HEK293T (cell line): ENCODE results near the gene SEC11A.

ENCODE experiments used
- ELF4 ChIP-seq: fragments of 450-650 bp; IDR thresholded peaks from 2 replicates; pipeline ENCODE4 v1.6.1; 2017; ENCODE audit warnings: antibody characterized with exemption
- FOXA1 ChIP-seq: fragments of 450-650 bp; IDR thresholded peaks from 2 replicates; pipeline ENCODE4 v1.6.1; 2016; ENCODE audit warnings: mild to moderate bottlenecking
- ZNF384 ChIP-seq: fragments of 450-650 bp; IDR thresholded peaks from 2 replicates; pipeline ENCODE4 v1.6.1; 2016

DNA sequence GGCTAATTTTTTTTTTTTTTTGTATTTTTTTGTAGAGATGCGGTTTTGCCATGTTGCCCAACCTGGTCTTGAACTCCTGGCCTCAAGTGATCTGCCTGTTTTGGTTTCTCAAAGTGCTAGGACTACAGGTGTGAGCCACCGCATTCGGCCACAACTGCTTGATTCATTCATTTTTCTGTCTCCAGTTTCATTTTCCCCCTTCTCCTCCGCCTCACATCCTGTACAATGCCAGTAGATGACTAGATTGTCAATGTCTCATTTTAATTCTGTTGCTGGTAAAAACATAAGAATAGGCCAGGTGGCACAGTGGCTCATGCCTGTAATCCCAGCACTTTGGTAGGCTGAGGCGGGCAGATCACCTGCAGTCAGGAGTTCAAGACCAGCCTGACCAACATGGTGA, 20.4 kb upstream of the SEC11A start:
- TF ChIP-seq ZNF384, result no peak
- no peak for TF ChIP-seq FOXA1
- no peak for TF ChIP-seq ELF4
